Activated CD4-positive, alpha-beta T cell treated with anti-CD3 and anti-CD28 coated beads, Interleukin-2, amount 10 ng/mL, durations not matched to agents 24 days and 14 days (primary cell): ENCODE measurements around the gene GATA1. TPM values are rescaled to one million over a fixed set of nuclear protein-coding genes. Genes with fewer than 3 reads are reported as not detected.

Experiments used
- DNase-seq: peaks from one replicate; pipeline ENCODE4 v3.0.0; 2022
- H3K27ac Mint-ChIP-seq: one replicate; pipeline ENCODE4 v1.8.0; 2022; ENCODE audit warnings: mild to moderate bottlenecking, mixed read lengths
- H3K27me3 Mint-ChIP-seq: one replicate; pipeline ENCODE4 v1.8.0; 2022; ENCODE audit warnings: mixed read lengths
- H3K36me3 Mint-ChIP-seq: one replicate; pipeline ENCODE4 v1.8.0; 2022; ENCODE audit warnings: low read depth, mild to moderate bottlenecking, mixed read lengths
- H3K4me1 Mint-ChIP-seq: one replicate; pipeline ENCODE4 v1.8.0; 2021; ENCODE audit warnings: mixed read lengths
- H3K4me3 Mint-ChIP-seq: one replicate; pipeline ENCODE4 v1.8.0; 2022; ENCODE audit warnings: mild to moderate bottlenecking, moderate library complexity, mixed read lengths
- H3K9me3 Mint-ChIP-seq: one replicate; pipeline ENCODE4 v1.8.0; 2021; ENCODE audit warnings: mixed read lengths
- intact Hi-C: fragments of 100-400 bp; cut with micrococcal nuclease; formaldehyde crosslinking; loops from one replicate; pipeline ENCODE4 v1.15.1; 2023
- total RNA-seq: library from RNA; stranded (reverse); gene quantifications from 2 replicates; pipeline ENCODE4 v1.2.3, GENCODE V29; 2022

Gene GATA1
- total RNA-seq, 1 donor from 2014 or later = not detected

DNA sequence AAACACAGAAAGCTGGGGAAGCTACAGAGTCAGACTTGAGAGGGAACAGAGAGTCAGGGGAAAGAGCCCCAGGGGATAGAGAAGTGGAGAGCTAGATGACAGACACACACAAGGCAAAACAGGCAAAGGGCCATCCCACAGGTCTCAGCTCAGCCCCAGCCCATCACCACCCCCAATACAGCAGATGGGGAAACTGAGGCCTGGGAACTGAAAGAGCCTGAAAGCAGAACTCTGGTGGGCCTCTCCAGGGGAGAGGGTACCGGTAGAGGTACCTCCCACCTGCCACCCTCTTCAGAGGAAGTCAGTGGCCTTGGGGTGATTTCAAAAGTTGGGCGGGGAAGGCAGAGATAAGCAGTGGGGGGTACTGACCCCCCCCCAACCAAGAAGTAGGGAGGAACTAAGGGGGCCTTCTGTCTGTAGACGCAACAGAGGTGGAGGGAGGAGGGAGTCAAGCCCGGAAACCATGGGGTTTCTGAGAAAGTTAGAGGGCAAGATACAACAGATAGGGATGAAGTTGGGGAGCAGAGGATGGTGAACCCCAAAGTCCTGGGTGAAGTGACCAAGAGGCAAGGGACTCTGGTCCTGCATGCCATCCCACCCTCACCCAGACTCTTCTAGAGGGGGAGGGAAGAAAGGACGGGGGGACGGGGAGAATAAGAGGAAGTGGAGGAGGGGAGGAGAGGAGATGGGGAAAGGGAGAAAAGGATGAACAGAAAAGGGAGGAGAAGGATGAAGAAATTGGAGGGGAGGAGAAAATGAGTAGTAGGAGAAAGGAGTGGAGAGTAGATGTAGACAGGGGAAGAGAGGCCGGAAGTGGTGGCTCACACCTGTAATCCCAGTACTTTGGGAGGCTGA is 3.2 kb downstream of the GATA1 start:
- Mint-ChIP-seq H3K4me1 (peaks cover 11% of the 10 kb centered on the region), H3K27me3 (peaks cover 13% of the 10 kb centered on the region), H3K27ac (no peak overlapping the region), H3K4me3 (no peak overlapping the region), H3K36me3 (no peaks in the 10 kb centered on the region), H3K9me3 (no peaks in the 10 kb centered on the region)
- no peak for DNase-seq
- intact Hi-C loops = no loop called here

DNA sequence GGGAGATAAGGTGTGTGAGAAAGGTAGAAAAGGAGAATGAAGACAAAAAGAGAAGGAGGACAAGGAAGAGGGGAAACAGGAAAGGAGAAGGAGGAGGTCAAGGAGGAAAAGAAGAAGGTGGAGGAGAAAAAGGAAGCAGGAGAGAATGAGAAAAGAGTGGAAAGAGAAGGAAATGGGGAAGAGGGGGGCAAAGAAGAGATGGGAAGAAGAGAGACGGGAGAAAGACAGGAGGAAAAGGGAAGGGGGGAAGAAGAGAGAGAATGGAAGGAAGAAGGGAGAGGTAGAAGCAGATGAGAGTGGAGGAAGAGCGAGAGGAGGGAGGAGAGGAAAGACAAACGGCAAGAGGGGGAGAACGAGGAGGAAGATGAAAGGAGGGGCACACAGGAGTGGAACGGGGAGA is 4.1 kb downstream of the GATA1 start:
- Mint-ChIP-seq H3K4me1 (peaks cover 11% of the 10 kb centered on the region), H3K9me3 (no peaks in the 10 kb centered on the region), H3K4me3 (no peak overlapping the region), H3K27me3 (peaks cover 13% of the 10 kb centered on the region), H3K36me3 (no peaks in the 10 kb centered on the region), H3K27ac (peak overlapping the region; percentile 20)
- no peak for DNase-seq
- intact Hi-C loops = no loop called here

DNA sequence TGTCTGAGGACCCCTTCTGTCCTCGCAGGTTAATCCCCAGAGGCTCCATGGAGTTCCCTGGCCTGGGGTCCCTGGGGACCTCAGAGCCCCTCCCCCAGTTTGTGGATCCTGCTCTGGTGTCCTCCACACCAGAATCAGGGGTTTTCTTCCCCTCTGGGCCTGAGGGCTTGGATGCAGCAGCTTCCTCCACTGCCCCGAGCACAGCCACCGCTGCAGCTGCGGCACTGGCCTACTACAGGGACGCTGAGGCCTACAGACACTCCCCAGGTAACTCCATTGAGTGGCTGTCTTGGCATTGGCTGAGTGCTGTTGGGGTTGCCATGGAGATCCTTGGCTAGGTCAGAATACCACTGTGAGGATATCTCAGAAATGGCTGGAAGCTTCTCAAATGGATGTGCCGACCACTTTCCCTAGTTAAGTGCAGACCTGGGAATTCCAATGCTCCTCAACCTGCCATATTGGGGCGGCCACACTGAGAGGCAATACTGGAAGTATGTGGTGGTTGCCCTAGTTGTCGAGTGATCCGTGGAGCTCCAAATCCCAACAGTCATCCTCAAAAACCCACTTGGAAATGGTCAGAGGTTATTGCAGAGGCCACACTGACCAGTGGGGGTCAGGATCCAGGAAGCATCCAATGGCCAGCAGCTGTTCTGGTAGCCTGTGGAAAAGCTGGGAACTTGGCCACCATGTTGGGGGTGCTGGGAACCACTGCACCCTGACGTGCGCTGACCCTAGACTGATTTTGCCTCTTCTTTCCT is 4.9 kb downstream of the GATA1 start:
- H3K4me3 Mint-ChIP-seq = no peak overlapping the region
- intact Hi-C loops = no loop called here
- no peaks in the 10 kb centered on the region for H3K9me3 Mint-ChIP-seq
- no peak for DNase-seq
- H3K27me3 Mint-ChIP-seq = peaks cover 13% of the 10 kb centered on the region
- H3K4me1 Mint-ChIP-seq = peaks cover 11% of the 10 kb centered on the region
- H3K27ac Mint-ChIP-seq = no peak overlapping the region
- no peaks in the 10 kb centered on the region for H3K36me3 Mint-ChIP-seq

DNA sequence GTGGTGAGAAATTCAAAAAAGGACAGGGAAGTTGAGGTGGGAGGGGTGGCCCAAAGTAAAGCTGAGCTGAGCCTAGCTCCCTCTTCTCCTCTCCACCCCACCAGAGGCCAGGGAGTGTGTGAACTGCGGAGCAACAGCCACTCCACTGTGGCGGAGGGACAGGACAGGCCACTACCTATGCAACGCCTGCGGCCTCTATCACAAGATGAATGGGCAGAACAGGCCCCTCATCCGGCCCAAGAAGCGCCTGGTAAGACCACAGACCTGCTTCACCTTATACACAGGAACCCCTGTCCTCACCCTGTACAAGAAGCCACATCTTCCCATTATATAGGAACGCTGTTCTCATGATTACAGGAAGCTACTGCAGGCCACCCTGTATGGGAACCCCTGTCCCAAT is 5.8 kb downstream of the GATA1 start:
- H3K27ac Mint-ChIP-seq = no peak overlapping the region
- H3K4me3 Mint-ChIP-seq = no peak overlapping the region
- intact Hi-C loops = no loop called here
- no peaks in the 10 kb centered on the region for H3K36me3 Mint-ChIP-seq
- H3K9me3 Mint-ChIP-seq = no peaks in the 10 kb centered on the region
- peaks cover 6% of the 10 kb centered on the region for H3K27me3 Mint-ChIP-seq
- peaks cover 8% of the 10 kb centered on the region for H3K4me1 Mint-ChIP-seq
- DNase-seq = no peak

DNA sequence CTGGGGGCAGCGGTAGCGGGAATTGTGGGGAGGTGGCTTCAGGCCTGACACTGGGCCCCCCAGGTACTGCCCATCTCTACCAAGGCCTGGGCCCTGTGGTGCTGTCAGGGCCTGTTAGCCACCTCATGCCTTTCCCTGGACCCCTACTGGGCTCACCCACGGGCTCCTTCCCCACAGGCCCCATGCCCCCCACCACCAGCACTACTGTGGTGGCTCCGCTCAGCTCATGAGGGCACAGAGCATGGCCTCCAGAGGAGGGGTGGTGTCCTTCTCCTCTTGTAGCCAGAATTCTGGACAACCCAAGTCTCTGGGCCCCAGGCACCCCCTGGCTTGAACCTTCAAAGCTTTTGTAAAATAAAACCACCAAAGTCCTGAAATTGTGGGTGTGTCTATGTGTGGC is 7.5 kb downstream of the GATA1 start:
- Mint-ChIP-seq H3K4me1 (peaks cover 4% of the 10 kb centered on the region), H3K9me3 (no peaks in the 10 kb centered on the region), H3K36me3 (no peaks in the 10 kb centered on the region), H3K27ac (no peak overlapping the region), H3K27me3 (no peaks in the 10 kb centered on the region), H3K4me3 (no peak overlapping the region)
- DNase-seq = no peak
- intact Hi-C loops = no loop called here

DNA sequence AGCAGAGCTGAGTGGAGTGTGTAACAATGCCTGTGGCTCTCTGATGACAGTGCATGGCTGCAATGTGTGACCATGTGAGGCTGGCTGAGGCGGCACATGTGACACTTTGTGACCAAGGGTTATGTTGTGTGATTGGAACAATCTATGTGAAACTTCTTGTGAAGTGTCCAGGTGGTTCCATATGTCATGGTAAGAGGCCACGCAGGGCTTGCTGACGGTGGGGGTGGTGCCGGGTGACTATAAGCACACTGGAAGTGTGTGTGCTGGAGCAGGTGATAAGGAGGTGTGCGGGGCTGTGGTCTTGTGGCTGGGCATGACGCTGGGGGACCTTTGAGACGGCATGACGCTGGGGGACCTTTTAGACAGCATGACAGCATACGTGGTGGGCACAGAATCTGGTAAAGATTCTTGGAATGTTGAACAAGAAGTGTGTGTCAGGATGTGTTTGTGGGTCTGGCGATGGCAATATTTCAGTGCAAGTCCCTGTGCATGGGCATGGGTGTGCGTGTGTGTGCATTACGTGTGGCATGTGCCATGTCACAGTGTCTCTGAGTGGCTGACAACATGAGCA is 8.0 kb downstream of the GATA1 start:
- Mint-ChIP-seq H3K9me3 (no peaks in the 10 kb centered on the region), H3K36me3 (no peaks in the 10 kb centered on the region), H3K4me3 (no peak overlapping the region), H3K4me1 (peaks cover 4% of the 10 kb centered on the region), H3K27me3 (no peaks in the 10 kb centered on the region), H3K27ac (no peak overlapping the region)
- intact Hi-C loops = no loop called here
- no peak for DNase-seq

DNA sequence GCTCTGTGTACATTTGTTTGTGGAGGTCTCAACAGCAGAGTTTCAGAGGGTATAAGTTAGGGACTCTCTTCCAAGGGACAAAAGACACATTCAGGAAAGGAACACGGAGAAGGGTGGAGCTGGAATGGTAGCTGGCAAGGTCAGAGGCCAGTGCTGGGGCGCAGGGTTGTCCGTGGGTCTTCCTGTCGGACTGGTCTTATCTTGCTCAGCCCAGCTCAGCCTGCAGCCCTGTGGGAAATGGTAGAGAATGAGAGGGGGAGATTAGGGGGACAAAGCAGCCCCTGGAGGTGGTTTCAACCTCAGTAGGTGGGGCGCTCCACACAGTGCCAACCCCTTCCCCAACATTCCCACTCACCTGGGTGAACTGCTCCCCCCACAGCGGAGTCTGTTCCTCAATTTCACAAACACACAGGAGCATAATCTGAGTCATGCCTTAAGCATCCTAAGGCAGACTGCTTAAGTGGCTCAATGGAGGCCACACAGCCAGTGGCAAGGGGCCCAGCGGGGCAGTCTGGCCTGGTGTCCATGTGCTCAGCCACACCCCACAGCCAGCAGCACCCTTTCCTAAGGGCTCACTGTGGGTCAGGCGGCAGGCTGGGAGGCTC is 8.6 kb downstream of the GATA1 start:
- no peaks in the 10 kb centered on the region for H3K36me3 Mint-ChIP-seq
- no peak overlapping the region for H3K27ac Mint-ChIP-seq
- DNase-seq = no peak
- H3K9me3 Mint-ChIP-seq = no peaks in the 10 kb centered on the region
- intact Hi-C loops = no loop called here
- H3K4me1 Mint-ChIP-seq = no peaks in the 10 kb centered on the region
- H3K27me3 Mint-ChIP-seq = no peaks in the 10 kb centered on the region
- no peak overlapping the region for H3K4me3 Mint-ChIP-seq

DNA sequence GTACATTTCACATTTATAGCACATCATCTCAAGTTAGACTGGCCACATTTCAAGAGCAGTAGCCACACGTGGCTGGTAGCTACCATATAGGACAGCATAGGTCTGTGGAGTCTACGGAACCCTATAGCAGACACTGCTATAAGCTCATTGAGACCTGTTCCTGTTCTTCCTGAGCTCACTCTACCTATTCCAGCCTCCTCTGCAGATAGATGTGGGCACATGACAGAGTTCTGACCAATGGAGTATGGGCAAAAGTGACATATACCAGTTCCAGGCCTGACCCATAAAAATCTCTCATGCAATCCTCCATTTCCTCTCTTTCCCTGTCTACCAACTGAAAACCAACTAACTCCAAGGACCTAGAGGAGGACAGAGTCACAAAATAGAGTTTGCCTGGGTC is 11.9 kb downstream of the GATA1 start:
- Mint-ChIP-seq H3K27me3 (no peaks in the 10 kb centered on the region), H3K4me3 (no peak overlapping the region), H3K9me3 (no peaks in the 10 kb centered on the region), H3K27ac (no peak overlapping the region), H3K4me1 (peaks cover 10% of the 10 kb centered on the region), H3K36me3 (peaks cover 1% of the 10 kb centered on the region)
- intact Hi-C loops = no loop called here
- DNase-seq = no peak

DNA sequence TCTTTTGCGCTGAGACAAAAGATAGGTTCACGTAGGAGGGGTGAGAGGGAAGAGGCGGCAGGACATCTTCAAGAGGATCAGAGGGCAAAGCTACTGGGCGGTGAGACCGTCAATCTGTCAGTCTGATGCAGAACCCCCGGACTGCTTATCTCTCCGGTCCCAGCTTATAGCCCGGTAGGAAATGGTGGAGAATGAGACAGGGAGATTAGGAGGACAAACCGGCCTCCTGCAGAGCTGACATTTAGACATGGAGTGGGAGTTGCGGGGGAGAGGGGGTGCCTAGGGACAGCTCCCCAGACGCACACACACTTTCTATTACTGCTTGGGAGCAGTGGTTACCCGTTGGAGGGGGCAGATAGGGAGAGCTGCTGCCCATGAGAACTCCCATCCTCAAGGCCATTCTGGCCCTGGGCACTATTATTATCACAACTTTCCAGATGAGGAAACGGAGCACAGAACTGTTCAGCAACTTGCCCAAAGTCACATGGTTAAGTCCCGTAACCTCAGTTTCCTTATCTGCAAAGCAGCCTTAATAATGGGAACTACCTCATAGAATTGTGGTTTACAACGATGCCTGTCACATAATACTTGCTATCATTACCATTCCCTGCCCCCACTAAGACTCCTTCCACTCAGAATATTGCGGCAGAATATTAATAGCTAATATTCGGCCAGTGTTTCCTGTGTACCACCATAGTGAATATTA is 14.3 kb downstream of the GATA1 start:
- peak; percentile 58 for DNase-seq
- Mint-ChIP-seq H3K27ac (peak overlapping the region; percentile 96), H3K36me3 (peaks cover 12% of the 10 kb centered on the region), H3K4me3 (peak overlapping the region; percentile 96), H3K27me3 (no peaks in the 10 kb centered on the region), H3K4me1 (peaks cover 13% of the 10 kb centered on the region), H3K9me3 (no peaks in the 10 kb centered on the region)
- intact Hi-C loops = loop anchor here (5.0 to 10.0 kb wide), 6 partner anchors 63 to 364 kb away; partner anchors contain the start of genes FTSJ1, MAGIX, OTUD5 and PIM2

DNA sequence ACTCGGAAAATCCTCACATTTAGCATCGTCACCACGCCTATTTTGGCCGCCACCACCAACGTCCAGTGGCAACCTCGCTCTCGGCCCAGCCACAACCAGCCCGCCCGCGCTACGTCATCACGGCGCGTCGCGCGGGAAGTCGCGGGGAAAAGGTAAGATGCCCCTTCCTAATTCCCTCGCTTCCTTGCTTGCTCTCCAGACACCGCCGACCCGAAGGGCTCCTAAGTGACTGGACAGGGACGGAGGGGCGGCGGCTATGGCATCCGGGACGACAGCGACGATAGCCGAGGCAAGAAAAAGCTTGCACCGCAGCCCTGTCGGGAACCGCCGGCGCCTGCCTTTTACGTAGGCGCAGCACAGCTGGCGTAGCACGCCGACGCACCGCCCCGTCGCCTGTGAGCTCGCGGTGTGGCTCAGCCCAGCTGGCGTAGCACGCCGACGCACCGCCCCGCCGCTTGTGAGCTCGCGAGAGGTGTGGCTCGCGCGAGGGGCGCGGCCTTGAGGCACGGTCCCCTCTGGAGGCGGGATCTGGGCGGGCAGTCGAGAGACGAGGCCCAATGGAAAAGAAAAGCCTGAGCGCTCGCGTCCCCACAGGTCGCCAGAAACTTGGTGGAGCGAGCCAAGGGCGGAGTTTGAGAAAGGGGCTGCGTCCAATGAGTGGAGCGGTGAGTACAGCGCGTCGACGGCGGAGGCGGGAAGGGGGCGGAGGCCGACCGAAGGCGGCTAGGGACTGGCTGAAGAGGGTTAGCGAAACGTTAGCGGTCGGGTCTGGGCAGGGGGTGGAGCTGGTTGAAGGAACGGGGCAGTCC is 15.1 kb downstream of the GATA1 start, which contains the start of gene HDAC6:
Gene HDAC6, plus strand, starts transcription at position 788 of the 809 bp plus-strand sequence. CDS start 626 bp downstream, outside the sequence.
- H3K27me3 Mint-ChIP-seq = no peaks in the 10 kb centered on the region
- intact Hi-C loops = loop anchor here (1.0 to 10.0 kb wide), 8 partner anchors 64 to 363 kb away; partner anchors contain the start of genes FTSJ1, MAGIX, OTUD5 and PIM2

DNA sequence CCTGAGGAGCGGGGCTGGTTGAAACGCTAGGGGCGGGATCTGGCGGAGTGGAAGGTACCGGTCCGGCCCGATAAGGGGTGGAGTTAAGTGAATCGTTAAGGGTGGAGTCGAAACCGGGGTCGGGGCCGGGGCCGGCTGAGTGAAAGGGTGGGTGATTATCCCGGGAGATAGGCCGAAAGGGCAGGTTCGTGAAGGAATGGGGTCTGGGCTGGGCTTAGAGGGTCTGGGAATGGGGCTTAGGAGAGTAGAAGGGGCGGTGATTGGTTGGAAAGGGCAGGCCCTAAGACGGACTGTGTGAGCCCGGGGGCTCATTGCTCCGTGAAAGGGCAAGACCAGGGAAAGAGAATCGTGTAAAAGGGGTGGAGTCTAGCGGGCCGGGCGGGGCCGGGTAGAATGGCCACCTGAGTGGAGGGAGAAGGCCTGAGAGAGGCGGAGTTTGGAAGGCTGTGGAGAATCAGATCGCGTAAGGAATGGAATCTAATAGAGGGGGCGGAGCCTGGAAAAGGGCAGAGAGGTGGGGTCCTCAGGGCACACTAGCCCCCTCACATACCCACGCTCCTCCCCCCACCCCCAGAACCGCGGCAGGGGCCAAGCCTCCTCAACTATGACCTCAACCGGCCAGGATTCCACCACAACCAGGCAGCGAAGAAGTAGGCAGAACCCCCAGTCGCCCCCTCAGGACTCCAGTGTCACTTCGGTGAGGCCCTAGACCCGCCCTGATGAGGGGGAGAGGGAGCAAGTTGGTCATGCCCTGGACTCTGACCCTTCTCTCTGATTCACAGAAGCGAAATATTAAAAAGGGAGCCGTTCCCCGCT is 15.9 kb downstream of the GATA1 start:
- H3K9me3 Mint-ChIP-seq = no peaks in the 10 kb centered on the region
- H3K36me3 Mint-ChIP-seq = peaks cover 16% of the 10 kb centered on the region
- peak overlapping the region; percentile 96 for H3K27ac Mint-ChIP-seq
- H3K27me3 Mint-ChIP-seq = no peaks in the 10 kb centered on the region
- H3K4me3 Mint-ChIP-seq = peak overlapping the region; percentile 96
- DNase-seq = peak; percentile 92
- peaks cover 20% of the 10 kb centered on the region for H3K4me1 Mint-ChIP-seq
- intact Hi-C loops = loop anchor here (1.0 to 10.0 kb wide), 8 partner anchors 65 to 363 kb away; partner anchors contain the start of genes FTSJ1, MAGIX, OTUD5 and PIM2

More for the DNA sequence above, 15.1 kb downstream of the GATA1 start, which contains the start of gene HDAC6:
- Mint-ChIP-seq H3K27ac (peak within 1 kb of the TSS; percentile 96), H3K9me3 (no peaks in the 10 kb centered on the region), H3K4me3 (peak within 1 kb of the TSS; percentile 96), H3K4me1 (peaks cover 16% of the 10 kb centered on the region), H3K36me3 (peaks cover 12% of the 10 kb centered on the region)
- DNase-seq = peak; percentile 98

DNA sequence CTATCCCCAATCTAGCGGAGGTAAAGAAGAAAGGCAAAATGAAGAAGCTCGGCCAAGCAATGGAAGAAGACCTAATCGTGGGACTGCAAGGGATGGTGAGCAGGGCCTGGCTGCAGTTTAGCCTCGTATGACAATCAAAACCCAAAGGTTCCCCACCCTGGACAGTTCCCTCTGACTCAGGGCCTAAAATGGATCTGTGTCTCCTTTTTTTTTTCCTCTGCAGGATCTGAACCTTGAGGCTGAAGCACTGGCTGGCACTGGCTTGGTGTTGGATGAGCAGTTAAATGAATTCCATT is 16.5 kb downstream of the GATA1 start:
- Mint-ChIP-seq H3K36me3 (peaks cover 16% of the 10 kb centered on the region), H3K4me1 (peaks cover 20% of the 10 kb centered on the region), H3K27me3 (no peaks in the 10 kb centered on the region), H3K27ac (peak overlapping the region; percentile 96), H3K9me3 (no peaks in the 10 kb centered on the region), H3K4me3 (peak overlapping the region; percentile 96)
- intact Hi-C loops = loop anchor here (1.0 to 10.0 kb wide), 8 partner anchors 66 to 362 kb away; partner anchors contain the start of genes FTSJ1, MAGIX, OTUD5 and PIM2
- no peak for DNase-seq
